GM23338 (cell line): ENCODE data around the gene EXOC6B.

ENCODE experiments used
- CREB1 ChIP-seq: fragments of 250-450 bp; sonication (Bioruptor Pico); IDR thresholded peaks from 2 replicates; pipeline ENCODE4 v1.5.0; 2020; ENCODE audit warnings: low read depth, mild to moderate bottlenecking, moderate library complexity
- EZH2 ChIP-seq: fragments of 200-600 bp; sonication (generic); IDR thresholded peaks from one replicate; pipeline ENCODE4 v1.8.0; 2017; ENCODE audit warnings: antibody characterized with exemption, mild to moderate bottlenecking, low read depth; ENCODE audit not compliant: unreplicated experiment
- EZH2phosphoT487 ChIP-seq: fragments of 200-600 bp; sonication (generic); IDR thresholded peaks from one replicate; pipeline ENCODE4 v1.8.1; 2018; ENCODE audit warnings: antibody characterized with exemption; ENCODE audit not compliant: unreplicated experiment
- POLR2AphosphoS5 ChIP-seq: IDR thresholded peaks from 2 replicates; pipeline ENCODE4 v1.6.1; 2016; ENCODE audit warnings: antibody characterized with exemption, low read depth
- STAT1 ChIP-seq: IDR thresholded peaks from one replicate; pipeline ENCODE4 v1.6.1; 2016; ENCODE audit warnings: antibody characterized with exemption; ENCODE audit not compliant: unreplicated experiment
- ZNF114 ChIP-seq: fragments of 250-450 bp; sonication (Bioruptor Pico); IDR thresholded peaks from 2 replicates; pipeline ENCODE4 v1.5.0; 2020; ENCODE audit warnings: mild to moderate bottlenecking, moderate library complexity
- TF ChIP-seq, protein P1 (sequence below), 2 experiments: fragments of 200-600 bp in 1 of 2; sonication (generic) in 1 of 2; conservative IDR thresholded peaks; 2 replicates each; pipeline versions ENCODE4 v1.5.1 to v1.6.1; 2016 to 2017; ENCODE audit warnings: antibody characterized with exemption in 2 of 2, low read depth in 2 of 2, mild to moderate bottlenecking in 2 of 2, moderate library complexity in 1 of 2
- TF ChIP-seq, protein P2 (sequence below): IDR thresholded peaks from one replicate; pipeline ENCODE4 v1.6.1; 2018; ENCODE audit warnings: antibody characterized with exemption; ENCODE audit not compliant: unreplicated experiment

DNA sequence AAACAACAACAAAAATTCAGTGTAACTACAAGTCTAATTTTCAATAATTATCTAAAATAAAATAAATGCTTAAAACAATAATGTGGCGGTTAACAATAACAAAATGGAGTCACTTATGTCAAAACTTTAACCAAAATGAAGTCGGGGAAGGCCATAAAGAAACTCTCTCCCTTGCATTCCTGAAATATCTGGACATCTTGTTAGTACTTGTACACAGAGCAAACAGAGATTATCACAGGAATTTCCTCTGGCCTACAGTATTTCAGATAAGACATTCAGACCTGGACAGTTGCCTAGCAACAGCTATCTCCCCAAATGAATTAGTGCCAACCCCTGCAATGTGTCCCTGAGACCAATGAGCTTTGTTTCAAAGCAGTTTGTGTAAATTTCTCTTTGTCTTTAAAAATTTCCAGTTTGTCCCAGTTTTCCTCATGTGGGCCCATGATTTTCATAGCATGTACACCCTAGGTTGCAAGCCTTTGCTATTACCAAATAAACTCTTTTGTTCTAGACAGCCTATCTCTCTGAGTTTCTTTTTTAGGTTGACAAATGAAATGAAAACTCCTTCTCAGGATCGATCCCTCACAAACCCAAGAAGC is 68.6 kb downstream of the EXOC6B start:
- TF ChIP-seq POLR2AphosphoS5 (no peak), EZH2phosphoT487 (no peak), EZH2 (no peak), ZNF114 (CRISPR knock-in tag) (no peak), STAT1 (no peak), CREB1 (CRISPR knock-in tag) (no peak)
- TF ChIP-seq, protein P1, sequence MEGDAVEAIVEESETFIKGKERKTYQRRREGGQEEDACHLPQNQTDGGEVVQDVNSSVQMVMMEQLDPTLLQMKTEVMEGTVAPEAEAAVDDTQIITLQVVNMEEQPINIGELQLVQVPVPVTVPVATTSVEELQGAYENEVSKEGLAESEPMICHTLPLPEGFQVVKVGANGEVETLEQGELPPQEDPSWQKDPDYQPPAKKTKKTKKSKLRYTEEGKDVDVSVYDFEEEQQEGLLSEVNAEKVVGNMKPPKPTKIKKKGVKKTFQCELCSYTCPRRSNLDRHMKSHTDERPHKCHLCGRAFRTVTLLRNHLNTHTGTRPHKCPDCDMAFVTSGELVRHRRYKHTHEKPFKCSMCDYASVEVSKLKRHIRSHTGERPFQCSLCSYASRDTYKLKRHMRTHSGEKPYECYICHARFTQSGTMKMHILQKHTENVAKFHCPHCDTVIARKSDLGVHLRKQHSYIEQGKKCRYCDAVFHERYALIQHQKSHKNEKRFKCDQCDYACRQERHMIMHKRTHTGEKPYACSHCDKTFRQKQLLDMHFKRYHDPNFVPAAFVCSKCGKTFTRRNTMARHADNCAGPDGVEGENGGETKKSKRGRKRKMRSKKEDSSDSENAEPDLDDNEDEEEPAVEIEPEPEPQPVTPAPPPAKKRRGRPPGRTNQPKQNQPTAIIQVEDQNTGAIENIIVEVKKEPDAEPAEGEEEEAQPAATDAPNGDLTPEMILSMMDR (conservative IDR thresholded peaks at IDR 0.05; ENCODE audit: low read depth in 2 of 2) = no peak
- TF ChIP-seq, protein P2, sequence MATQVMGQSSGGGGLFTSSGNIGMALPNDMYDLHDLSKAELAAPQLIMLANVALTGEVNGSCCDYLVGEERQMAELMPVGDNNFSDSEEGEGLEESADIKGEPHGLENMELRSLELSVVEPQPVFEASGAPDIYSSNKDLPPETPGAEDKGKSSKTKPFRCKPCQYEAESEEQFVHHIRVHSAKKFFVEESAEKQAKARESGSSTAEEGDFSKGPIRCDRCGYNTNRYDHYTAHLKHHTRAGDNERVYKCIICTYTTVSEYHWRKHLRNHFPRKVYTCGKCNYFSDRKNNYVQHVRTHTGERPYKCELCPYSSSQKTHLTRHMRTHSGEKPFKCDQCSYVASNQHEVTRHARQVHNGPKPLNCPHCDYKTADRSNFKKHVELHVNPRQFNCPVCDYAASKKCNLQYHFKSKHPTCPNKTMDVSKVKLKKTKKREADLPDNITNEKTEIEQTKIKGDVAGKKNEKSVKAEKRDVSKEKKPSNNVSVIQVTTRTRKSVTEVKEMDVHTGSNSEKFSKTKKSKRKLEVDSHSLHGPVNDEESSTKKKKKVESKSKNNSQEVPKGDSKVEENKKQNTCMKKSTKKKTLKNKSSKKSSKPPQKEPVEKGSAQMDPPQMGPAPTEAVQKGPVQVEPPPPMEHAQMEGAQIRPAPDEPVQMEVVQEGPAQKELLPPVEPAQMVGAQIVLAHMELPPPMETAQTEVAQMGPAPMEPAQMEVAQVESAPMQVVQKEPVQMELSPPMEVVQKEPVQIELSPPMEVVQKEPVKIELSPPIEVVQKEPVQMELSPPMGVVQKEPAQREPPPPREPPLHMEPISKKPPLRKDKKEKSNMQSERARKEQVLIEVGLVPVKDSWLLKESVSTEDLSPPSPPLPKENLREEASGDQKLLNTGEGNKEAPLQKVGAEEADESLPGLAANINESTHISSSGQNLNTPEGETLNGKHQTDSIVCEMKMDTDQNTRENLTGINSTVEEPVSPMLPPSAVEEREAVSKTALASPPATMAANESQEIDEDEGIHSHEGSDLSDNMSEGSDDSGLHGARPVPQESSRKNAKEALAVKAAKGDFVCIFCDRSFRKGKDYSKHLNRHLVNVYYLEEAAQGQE = no peak
